ENCODE measurements around the gene ADAMTSL2. TPM values are rescaled to one million over a fixed set of nuclear protein-coding genes. Genes with fewer than 3 reads are reported as not detected.

Gene ADAMTSL2
- total and polyA plus RNA-seq, 9 donors = 2.3 to 5.5 (median 4.7) TPM

GRCh38 chr9:133595910-133596309 lies 61.4 kb downstream of the ADAMTSL2 start:
- H3K27me3 ChIP-seq (ENCODE audit: control insufficient read depth, insufficient read depth, low read length) = peaks cover 14% of the 10 kb centered on the region
- DNase-seq = no peak
- peaks cover 18% of the 10 kb centered on the region for H3K9me3 ChIP-seq (replicated peaks; ENCODE audit: control insufficient read depth, low read depth, low read length)
- WGBS (ENCODE audit: insufficient coverage) = 81% methylated on average over 4 of the region's 8 CpGs
- H3K36me3 ChIP-seq (ENCODE audit: control insufficient read depth, insufficient read depth, low read length) = no peaks in the 10 kb centered on the region
- H3K27ac ChIP-seq (ENCODE audit: low read length) = no peak overlapping the region
- no peaks in the 10 kb centered on the region for H3K4me1 ChIP-seq (ENCODE audit: control insufficient read depth, insufficient read depth, low read length)
- H3K4me3 ChIP-seq (ENCODE audit: low read length) = no peak overlapping the region

GRCh38 chr9:133597316-133597957 lies 62.9 kb downstream of the ADAMTSL2 start:
- no peak for DNase-seq
- Histone ChIP-seq H3K9me3 (replicated peaks; ENCODE audit: control insufficient read depth, low read depth, low read length) (peaks cover 18% of the 10 kb centered on the region), H3K27me3 (ENCODE audit: control insufficient read depth, insufficient read depth, low read length) (peaks cover 29% of the 10 kb centered on the region), H3K36me3 (ENCODE audit: control insufficient read depth, insufficient read depth, low read length) (no peaks in the 10 kb centered on the region), H3K4me3 (ENCODE audit: low read length) (no peak overlapping the region), H3K27ac (ENCODE audit: low read length) (no peak overlapping the region), H3K4me1 (ENCODE audit: control insufficient read depth, insufficient read depth, low read length) (peaks cover 2% of the 10 kb centered on the region)
- WGBS (ENCODE audit: insufficient coverage) = 57% methylated on average over 1 of the region's 7 CpGs

- Histone ChIP-seq H3K27me3 (ENCODE audit: control insufficient read depth, insufficient read depth, low read length) (peaks cover 32% of the 10 kb centered on the region), H3K9me3 (replicated peaks; ENCODE audit: control insufficient read depth, low read depth, low read length) (peaks cover 18% of the 10 kb centered on the region), H3K4me3 (ENCODE audit: low read length) (no peak overlapping the region), H3K27ac (ENCODE audit: low read length) (no peak overlapping the region), H3K4me1 (ENCODE audit: control insufficient read depth, insufficient read depth, low read length) (peaks cover 2% of the 10 kb centered on the region), H3K36me3 (ENCODE audit: control insufficient read depth, insufficient read depth, low read length) (no peaks in the 10 kb centered on the region)
- DNase-seq = no peak
- 75% methylated on average over 7 of the region's 7 CpGs for WGBS (ENCODE audit: insufficient coverage)
Observed at GRCh38 chr9:133598978-133599377, 64.5 kb downstream of the ADAMTSL2 start.

GRCh38 chr9:133599470-133600173 lies 65.1 kb downstream of the ADAMTSL2 start:
- Histone ChIP-seq H3K9me3 (replicated peaks; ENCODE audit: control insufficient read depth, low read depth, low read length) (peaks cover 18% of the 10 kb centered on the region), H3K27me3 (ENCODE audit: control insufficient read depth, insufficient read depth, low read length) (peaks cover 29% of the 10 kb centered on the region), H3K27ac (ENCODE audit: low read length) (no peak overlapping the region), H3K4me1 (ENCODE audit: control insufficient read depth, insufficient read depth, low read length) (peaks cover 2% of the 10 kb centered on the region), H3K36me3 (ENCODE audit: control insufficient read depth, insufficient read depth, low read length) (no peaks in the 10 kb centered on the region), H3K4me3 (ENCODE audit: low read length) (no peak overlapping the region)
- 100% methylated on average over 6 of the region's 6 CpGs for WGBS (ENCODE audit: insufficient coverage)
- DNase-seq = no peak

- Histone ChIP-seq H3K36me3 (ENCODE audit: control insufficient read depth, insufficient read depth, low read length) (no peaks in the 10 kb centered on the region), H3K4me1 (ENCODE audit: control insufficient read depth, insufficient read depth, low read length) (peaks cover 4% of the 10 kb centered on the region), H3K27me3 (ENCODE audit: control insufficient read depth, insufficient read depth, low read length) (peaks cover 37% of the 10 kb centered on the region), H3K4me3 (ENCODE audit: low read length) (no peak overlapping the region), H3K9me3 (replicated peaks; ENCODE audit: control insufficient read depth, low read depth, low read length) (peaks cover 18% of the 10 kb centered on the region), H3K27ac (ENCODE audit: low read length) (no peak overlapping the region)
- WGBS (ENCODE audit: insufficient coverage) = 54% methylated on average over 1 of the region's 7 CpGs
- DNase-seq = no peak
Observed at GRCh38 chr9:133600739-133601138, 66.2 kb downstream of the ADAMTSL2 start.

GRCh38 chr9:133601746-133602145 lies 67.2 kb downstream of the ADAMTSL2 start:
- peaks cover 14% of the 10 kb centered on the region for H3K9me3 ChIP-seq (replicated peaks; ENCODE audit: control insufficient read depth, low read depth, low read length)
- no peak overlapping the region for H3K27ac ChIP-seq (ENCODE audit: low read length)
- H3K36me3 ChIP-seq (ENCODE audit: control insufficient read depth, insufficient read depth, low read length) = no peaks in the 10 kb centered on the region
- DNase-seq = no peak
- peaks cover 14% of the 10 kb centered on the region for H3K4me1 ChIP-seq (ENCODE audit: control insufficient read depth, insufficient read depth, low read length)
- no peak overlapping the region for H3K4me3 ChIP-seq (ENCODE audit: low read length)
- H3K27me3 ChIP-seq (ENCODE audit: control insufficient read depth, insufficient read depth, low read length) = peaks cover 42% of the 10 kb centered on the region
- WGBS (ENCODE audit: insufficient coverage) = 54% methylated on average over 3 of the region's 10 CpGs

GRCh38 chr9:133602277-133602676 lies 67.8 kb downstream of the ADAMTSL2 start:
- Histone ChIP-seq H3K27ac (ENCODE audit: low read length) (no peak overlapping the region), H3K27me3 (ENCODE audit: control insufficient read depth, insufficient read depth, low read length) (peaks cover 47% of the 10 kb centered on the region), H3K4me3 (ENCODE audit: low read length) (no peak overlapping the region), H3K36me3 (ENCODE audit: control insufficient read depth, insufficient read depth, low read length) (no peaks in the 10 kb centered on the region), H3K4me1 (ENCODE audit: control insufficient read depth, insufficient read depth, low read length) (peaks cover 14% of the 10 kb centered on the region), H3K9me3 (replicated peaks; ENCODE audit: control insufficient read depth, low read depth, low read length) (peaks cover 9% of the 10 kb centered on the region)
- WGBS (ENCODE audit: insufficient coverage) = 24% methylated on average over 5 of the region's 10 CpGs
- DNase-seq = no peak

GRCh38 chr9:133603135-133603927 lies 68.8 kb downstream of the ADAMTSL2 start:
- Histone ChIP-seq H3K27me3 (ENCODE audit: control insufficient read depth, insufficient read depth, low read length) (peaks cover 58% of the 10 kb centered on the region), H3K4me3 (ENCODE audit: low read length) (no peak overlapping the region), H3K27ac (ENCODE audit: low read length) (no peak overlapping the region), H3K4me1 (ENCODE audit: control insufficient read depth, insufficient read depth, low read length) (peaks cover 14% of the 10 kb centered on the region), H3K36me3 (ENCODE audit: control insufficient read depth, insufficient read depth, low read length) (no peaks in the 10 kb centered on the region), H3K9me3 (replicated peaks; ENCODE audit: control insufficient read depth, low read depth, low read length) (peaks cover under 1% of the 10 kb centered on the region)
- WGBS (ENCODE audit: insufficient coverage) = 57% methylated on average over 3 of the region's 14 CpGs
- no peak for DNase-seq

- Histone ChIP-seq H3K4me3 (ENCODE audit: low read length) (no peak overlapping the region), H3K27ac (ENCODE audit: low read length) (no peak overlapping the region), H3K4me1 (ENCODE audit: control insufficient read depth, insufficient read depth, low read length) (peaks cover 14% of the 10 kb centered on the region), H3K9me3 (replicated peaks; ENCODE audit: control insufficient read depth, low read depth, low read length) (no peaks in the 10 kb centered on the region), H3K27me3 (ENCODE audit: control insufficient read depth, insufficient read depth, low read length) (peaks cover 64% of the 10 kb centered on the region), H3K36me3 (ENCODE audit: control insufficient read depth, insufficient read depth, low read length) (no peaks in the 10 kb centered on the region)
- 44% methylated on average over 2 of the region's 5 CpGs for WGBS (ENCODE audit: insufficient coverage)
- DNase-seq = no peak
Observed at GRCh38 chr9:133604214-133604613, 69.7 kb downstream of the ADAMTSL2 start.

- Histone ChIP-seq H3K27ac (ENCODE audit: low read length) (no peak overlapping the region), H3K36me3 (ENCODE audit: control insufficient read depth, insufficient read depth, low read length) (no peaks in the 10 kb centered on the region), H3K27me3 (ENCODE audit: control insufficient read depth, insufficient read depth, low read length) (peaks cover 69% of the 10 kb centered on the region), H3K4me3 (ENCODE audit: low read length) (no peak overlapping the region), H3K9me3 (replicated peaks; ENCODE audit: control insufficient read depth, low read depth, low read length) (no peaks in the 10 kb centered on the region), H3K4me1 (ENCODE audit: control insufficient read depth, insufficient read depth, low read length) (peaks cover 16% of the 10 kb centered on the region)
- 41% methylated on average over 13 of the region's 14 CpGs for WGBS (ENCODE audit: insufficient coverage)
- DNase-seq = no peak
Observed at GRCh38 chr9:133604856-133605255, 70.4 kb downstream of the ADAMTSL2 start.

All from muscle of leg (tissue), 11 donors.